Thyroid gland (tissue), 4 donors: ENCODE results near the gene UBASH3B. TPM values are rescaled to one million over a fixed set of nuclear protein-coding genes. Genes with fewer than 3 reads are reported as not detected.

Source experiments
- DNase-seq, 2 donors: peaks; one replicate each; pipeline ENCODE4 v3.0.0-alpha.2; 2019
- H3K27ac ChIP-seq, 3 donors: fragments of 200-600 bp; sonication (generic); 1 replicate in 2 of 3; 2 replicates in 1 of 3; pipeline ENCODE4 v1.5.1; 2016 to 2019; ENCODE audit warnings: mild to moderate bottlenecking in 1 of 3, moderate library complexity in 1 of 3
- H3K27me3 ChIP-seq: fragments of 200-600 bp; sonication (generic); one replicate; pipeline ENCODE4 v1.5.1; 2019
- H3K36me3 ChIP-seq, 2 donors: fragments of 200-600 bp; sonication (generic); one replicate each; pipeline ENCODE4 v1.5.1; 2016 to 2019
- H3K4me1 ChIP-seq, 2 donors: fragments of 200-600 bp; sonication (generic); one replicate each; pipeline ENCODE4 v1.5.1; 2017 to 2019
- H3K4me3 ChIP-seq, 3 donors: fragments of 200-600 bp; sonication (generic); replicated peaks in 1 of 3; 1 replicate in 2 of 3; 2 replicates in 1 of 3; pipeline ENCODE4 v1.5.1; 2016; ENCODE audit warnings: mild to moderate bottlenecking in 1 of 3
- H3K9me3 ChIP-seq: fragments of 200-600 bp; sonication (generic); one replicate; pipeline ENCODE4 v1.5.1; 2017
- POLR2A ChIP-seq, 2 donors: fragments of 450-650 bp; IDR thresholded peaks; one replicate each; pipeline ENCODE4 v1.6.1; 2017; ENCODE audit warnings: antibody characterized with exemption in 2 of 2, mild to moderate bottlenecking in 2 of 2, moderate library complexity in 1 of 2
- WGBS, 2 donors: methylation state at CpG; one replicate each; pipeline ENCODE4 v1.1.5; 2017; 5-methylcytosine and 5-hydroxymethylcytosine counted together
- intact Hi-C: fragments of 100-400 bp; cut with DNase I; formaldehyde crosslinking; loops from one replicate; pipeline ENCODE4 v1.15.1; 2023
- total RNA-seq, 4 donors: library from RNA; depleted of rRNA; stranded (reverse); fragments of >200 nt; gene quantifications; one replicate each; pipeline ENCODE4 v1.2.3, GENCODE V29; 2016
- TF ChIP-seq, protein P1 (sequence below), 6 experiments: fragments of 200-600 bp in 3 of 6; fragments of 450-650 bp in 3 of 6; sonication (generic) in 3 of 6; IDR thresholded peaks; one replicate each; pipeline ENCODE4 v1.5.1; 2016 to 2019; ENCODE audit warnings: antibody characterized with exemption in 6 of 6, mild to moderate bottlenecking in 2 of 6, inconsistent platforms in 1 of 6, moderate library complexity in 1 of 6

The UBASH3B gene
- total RNA-seq, 4 donors from 2014 or later, result 4.3 to 16.6 (median 9.1) TPM

DNA sequence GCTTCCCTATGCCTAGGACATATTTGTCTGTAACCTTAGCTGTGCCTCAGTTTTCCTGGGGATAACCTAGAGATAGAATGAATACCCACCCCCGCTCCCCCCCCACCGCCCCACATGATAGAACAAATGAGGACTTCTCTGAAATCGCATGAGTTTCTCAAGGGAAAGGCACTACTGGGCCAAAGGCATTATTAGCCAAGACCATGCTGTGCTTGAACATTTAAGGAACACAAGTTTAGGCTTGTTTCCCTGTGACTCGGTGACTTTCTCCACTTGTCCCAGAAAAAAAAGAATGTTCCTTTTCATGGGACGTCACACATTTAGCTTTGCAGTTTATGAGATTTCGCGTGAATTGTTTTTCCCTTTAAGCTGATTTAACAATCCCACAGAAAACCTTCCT is 131.4 kb downstream of the UBASH3B start:
- WGBS, 2 donors, result 79% methylated on average over 7 of the region's 7 CpGs
- H3K36me3 ChIP-seq, result no peaks in the 10 kb centered on the region
- no peaks in the 10 kb centered on the region for H3K4me1 ChIP-seq
- intact Hi-C loops, result no loop called here
- no peaks in the 10 kb centered on the region for H3K27me3 ChIP-seq
- DNase-seq, result no peak
- no peak overlapping the region for H3K4me3 ChIP-seq
- no peak overlapping the region for H3K27ac ChIP-seq
- no peaks in the 10 kb centered on the region for H3K9me3 ChIP-seq
- TF ChIP-seq, protein P1, sequence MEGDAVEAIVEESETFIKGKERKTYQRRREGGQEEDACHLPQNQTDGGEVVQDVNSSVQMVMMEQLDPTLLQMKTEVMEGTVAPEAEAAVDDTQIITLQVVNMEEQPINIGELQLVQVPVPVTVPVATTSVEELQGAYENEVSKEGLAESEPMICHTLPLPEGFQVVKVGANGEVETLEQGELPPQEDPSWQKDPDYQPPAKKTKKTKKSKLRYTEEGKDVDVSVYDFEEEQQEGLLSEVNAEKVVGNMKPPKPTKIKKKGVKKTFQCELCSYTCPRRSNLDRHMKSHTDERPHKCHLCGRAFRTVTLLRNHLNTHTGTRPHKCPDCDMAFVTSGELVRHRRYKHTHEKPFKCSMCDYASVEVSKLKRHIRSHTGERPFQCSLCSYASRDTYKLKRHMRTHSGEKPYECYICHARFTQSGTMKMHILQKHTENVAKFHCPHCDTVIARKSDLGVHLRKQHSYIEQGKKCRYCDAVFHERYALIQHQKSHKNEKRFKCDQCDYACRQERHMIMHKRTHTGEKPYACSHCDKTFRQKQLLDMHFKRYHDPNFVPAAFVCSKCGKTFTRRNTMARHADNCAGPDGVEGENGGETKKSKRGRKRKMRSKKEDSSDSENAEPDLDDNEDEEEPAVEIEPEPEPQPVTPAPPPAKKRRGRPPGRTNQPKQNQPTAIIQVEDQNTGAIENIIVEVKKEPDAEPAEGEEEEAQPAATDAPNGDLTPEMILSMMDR (IDR thresholded peaks at IDR 0.05), result no peak
- no peak for TF ChIP-seq POLR2A (IDR thresholded peaks at IDR 0.05)

- WGBS, 2 donors, result 94 to 97% methylated on average over 10 of the region's 10 CpGs
- Histone ChIP-seq H3K9me3 (no peaks in the 10 kb centered on the region), H3K4me3 (no peak overlapping the region), H3K27me3 (no peaks in the 10 kb centered on the region), H3K36me3 (no peaks in the 10 kb centered on the region), H3K4me1 (no peaks in the 10 kb centered on the region), H3K27ac (no peak overlapping the region)
- DNase-seq, result no peak
- TF ChIP-seq POLR2A (IDR thresholded peaks at IDR 0.05), result no peak
- TF ChIP-seq, protein P1 (IDR thresholded peaks at IDR 0.05), result no peak
- intact Hi-C loops, result no loop called here
Observed at GRCh38 chr11:122788781-122789535, 133.4 kb downstream of the UBASH3B start.

DNA sequence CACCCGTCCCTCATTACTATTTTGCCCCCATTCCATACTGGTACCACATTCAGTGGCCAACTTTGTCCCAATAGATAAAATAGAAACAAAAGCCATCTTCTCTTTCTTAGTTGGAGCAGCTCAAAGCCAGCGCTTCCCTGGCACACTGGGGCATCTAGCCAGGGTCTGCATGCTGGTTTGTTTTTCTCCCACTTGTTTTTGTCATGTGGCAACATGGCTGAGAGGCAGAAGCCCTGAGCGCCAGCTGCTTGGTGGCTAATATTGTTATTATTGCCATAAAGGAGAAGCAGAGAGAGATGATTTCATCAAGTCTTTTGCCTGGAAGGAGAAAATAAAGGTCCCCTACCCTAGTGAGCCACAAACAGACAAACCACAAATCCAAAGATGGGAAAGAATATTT is 134.4 kb downstream of the UBASH3B start:
- H3K4me3 ChIP-seq, result no peak overlapping the region
- intact Hi-C loops, result loop anchor here (5.0 kb wide), 1 partner anchor 232 kb away; no protein-coding TSS in a partner anchor
- H3K36me3 ChIP-seq, result no peaks in the 10 kb centered on the region
- H3K27me3 ChIP-seq, result no peaks in the 10 kb centered on the region
- no peaks in the 10 kb centered on the region for H3K9me3 ChIP-seq
- TF ChIP-seq POLR2A (IDR thresholded peaks at IDR 0.05), result no peak
- WGBS, 2 donors, result 82 to 93% methylated on average over 3 of the region's 3 CpGs
- DNase-seq, result no peak
- H3K27ac ChIP-seq, result no peak overlapping the region
- no peaks in the 10 kb centered on the region for H3K4me1 ChIP-seq

DNA sequence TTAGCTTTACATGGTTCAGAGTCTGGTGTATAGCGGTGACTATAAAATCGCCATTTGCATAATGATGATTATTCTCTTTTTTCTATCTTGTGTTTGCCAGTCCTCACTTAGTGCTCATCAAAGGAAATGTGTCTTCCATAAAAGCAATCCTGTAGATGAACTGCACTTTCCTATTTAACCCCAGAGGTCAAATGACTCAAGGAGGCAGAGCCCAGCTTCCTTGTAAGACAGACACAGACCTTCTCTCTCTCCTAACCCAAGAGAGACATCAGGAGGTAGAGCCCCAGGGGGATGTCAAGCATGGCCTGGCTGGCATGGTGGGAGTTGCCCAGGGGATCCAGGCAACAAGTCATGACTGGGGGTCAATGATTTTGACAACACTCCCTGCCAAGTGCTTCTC is 135.9 kb downstream of the UBASH3B start:
- WGBS, 2 donors, result 93 to 100% methylated on average over 2 of the region's 2 CpGs
- no peak for DNase-seq
- Histone ChIP-seq H3K27me3 (no peaks in the 10 kb centered on the region), H3K4me1 (no peaks in the 10 kb centered on the region), H3K27ac (no peak overlapping the region), H3K36me3 (no peaks in the 10 kb centered on the region), H3K4me3 (no peak overlapping the region), H3K9me3 (no peaks in the 10 kb centered on the region)
- TF ChIP-seq, protein P1 (IDR thresholded peaks at IDR 0.05), result no peak
- TF ChIP-seq POLR2A (IDR thresholded peaks at IDR 0.05), result no peak
- intact Hi-C loops, result loop anchor here (5.0 kb wide), 1 partner anchor 231 kb away; no protein-coding TSS in a partner anchor

DNA sequence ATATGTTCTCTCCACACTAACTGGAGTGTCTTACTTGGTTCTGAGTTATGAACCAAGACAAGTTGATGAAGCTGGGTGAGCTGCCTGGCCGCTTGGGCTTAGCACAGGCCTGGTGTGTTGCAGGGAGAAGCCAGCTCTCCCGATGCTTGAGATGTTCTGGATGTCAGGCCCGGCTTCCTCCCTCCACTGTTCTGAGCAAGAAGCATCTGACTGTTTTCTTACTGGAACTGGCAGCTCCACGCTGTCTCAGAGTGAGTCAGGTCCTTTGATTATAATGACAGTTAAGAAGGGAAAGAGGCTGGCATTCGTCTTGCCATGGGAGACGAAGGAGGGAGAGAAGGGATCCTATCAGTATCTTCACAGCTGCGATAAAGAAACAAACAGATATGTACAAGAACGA is 136.3 kb downstream of the UBASH3B start:
- Histone ChIP-seq H3K36me3 (no peaks in the 10 kb centered on the region), H3K4me3 (no peak overlapping the region), H3K27ac (no peak overlapping the region), H3K9me3 (no peaks in the 10 kb centered on the region), H3K27me3 (no peaks in the 10 kb centered on the region), H3K4me1 (no peaks in the 10 kb centered on the region)
- intact Hi-C loops, result loop anchor here (5.0 kb wide), 1 partner anchor 230 kb away; no protein-coding TSS in a partner anchor
- no peak for DNase-seq
- 88 to 92% methylated on average over 8 of the region's 8 CpGs for WGBS, 2 donors
- TF ChIP-seq POLR2A (IDR thresholded peaks at IDR 0.05), result no peak
- TF ChIP-seq, protein P1 (IDR thresholded peaks at IDR 0.05), result no peak
